Fibroblast of mammary gland (primary cell): ENCODE results near the gene GFAP.

Source experiments
- DNase-seq: peaks from one replicate; pipeline ENCODE4 v3.0.0-alpha.2; 2010; ENCODE audit warnings: low read depth
- H3K4me3 ChIP-seq: 2 replicates; pipeline ENCODE4 v1.5.1; 2011; ENCODE audit warnings: low read depth, mild to moderate bottlenecking, low read length, moderate library complexity; ENCODE audit not compliant: control insufficient read depth
- TF ChIP-seq, protein P1 (sequence below): conservative IDR thresholded peaks from 2 replicates; pipeline ENCODE4 v1.5.1; 2011; ENCODE audit warnings: low read depth, low read length, inconsistent platforms; ENCODE audit not compliant: control insufficient read depth, insufficient read depth

The GFAP gene

DNA sequence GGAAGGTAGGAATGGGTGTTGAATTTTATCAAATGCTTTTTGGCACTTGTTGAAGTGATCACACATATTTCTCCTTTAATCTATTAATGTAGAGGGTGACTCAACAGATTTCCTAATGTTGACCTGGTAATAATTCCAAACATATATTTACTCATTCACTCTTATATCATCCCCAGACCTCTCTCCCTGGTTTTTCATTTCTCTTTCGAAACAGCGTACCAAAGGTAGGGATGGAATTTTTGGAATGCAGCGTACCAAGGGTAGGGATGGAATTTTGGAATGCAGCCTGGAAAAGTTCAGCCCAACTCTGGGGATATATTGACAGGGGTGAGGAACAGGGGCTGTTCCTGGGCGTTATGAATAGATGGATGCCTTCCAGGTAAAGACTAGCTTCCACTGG lies 25.0 kb upstream of the GFAP start:
- TF ChIP-seq, protein P1, sequence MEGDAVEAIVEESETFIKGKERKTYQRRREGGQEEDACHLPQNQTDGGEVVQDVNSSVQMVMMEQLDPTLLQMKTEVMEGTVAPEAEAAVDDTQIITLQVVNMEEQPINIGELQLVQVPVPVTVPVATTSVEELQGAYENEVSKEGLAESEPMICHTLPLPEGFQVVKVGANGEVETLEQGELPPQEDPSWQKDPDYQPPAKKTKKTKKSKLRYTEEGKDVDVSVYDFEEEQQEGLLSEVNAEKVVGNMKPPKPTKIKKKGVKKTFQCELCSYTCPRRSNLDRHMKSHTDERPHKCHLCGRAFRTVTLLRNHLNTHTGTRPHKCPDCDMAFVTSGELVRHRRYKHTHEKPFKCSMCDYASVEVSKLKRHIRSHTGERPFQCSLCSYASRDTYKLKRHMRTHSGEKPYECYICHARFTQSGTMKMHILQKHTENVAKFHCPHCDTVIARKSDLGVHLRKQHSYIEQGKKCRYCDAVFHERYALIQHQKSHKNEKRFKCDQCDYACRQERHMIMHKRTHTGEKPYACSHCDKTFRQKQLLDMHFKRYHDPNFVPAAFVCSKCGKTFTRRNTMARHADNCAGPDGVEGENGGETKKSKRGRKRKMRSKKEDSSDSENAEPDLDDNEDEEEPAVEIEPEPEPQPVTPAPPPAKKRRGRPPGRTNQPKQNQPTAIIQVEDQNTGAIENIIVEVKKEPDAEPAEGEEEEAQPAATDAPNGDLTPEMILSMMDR = no peak
- peak; percentile 26 for DNase-seq
- H3K4me3 ChIP-seq = no peak overlapping the region

DNA sequence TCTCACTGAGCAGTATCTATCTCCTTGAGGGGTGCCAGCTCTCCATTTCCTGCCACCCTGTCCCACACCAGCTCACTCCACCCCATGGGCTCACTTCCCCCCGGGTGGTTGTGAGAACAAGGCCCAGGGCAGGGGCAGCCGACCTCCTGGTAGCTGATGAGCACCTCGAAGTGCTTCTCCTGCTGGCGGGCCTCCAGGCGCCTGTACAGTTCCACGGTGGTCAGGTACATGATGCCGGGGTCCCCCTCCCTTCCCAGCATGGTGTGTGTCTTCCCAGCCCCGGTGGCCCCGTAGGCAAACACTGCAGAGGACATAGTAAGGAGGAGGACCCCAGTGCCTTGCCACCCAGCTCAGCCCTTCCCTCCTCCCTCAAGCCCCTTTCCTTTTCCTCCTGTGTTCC lies 19.8 kb upstream of the GFAP start:
- TF ChIP-seq, protein P1 = no peak
- no peak for DNase-seq

DNA sequence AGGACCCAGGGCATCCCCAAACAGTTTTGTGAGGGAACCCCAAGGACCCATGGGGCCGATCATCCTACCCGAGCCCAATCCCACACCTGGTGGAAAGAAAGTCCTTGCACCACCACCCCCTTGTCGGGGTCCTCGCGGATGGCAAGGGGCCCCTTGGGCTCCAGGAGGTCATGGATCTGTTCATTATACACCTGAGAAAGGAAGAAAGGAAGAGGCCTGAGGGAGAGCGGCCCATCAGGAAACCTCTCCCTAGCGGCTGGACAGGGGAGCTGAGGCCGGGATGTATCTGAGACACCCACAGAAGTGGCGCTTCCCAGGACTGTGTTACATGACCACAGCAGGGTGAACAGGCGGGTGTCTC lies 19.4 kb upstream of the GFAP start:
- TF ChIP-seq, protein P1 = no peak
- DNase-seq = no peak
- no peak overlapping the region for H3K4me3 ChIP-seq

More for the DNA sequence above, 19.8 kb upstream of the GFAP start:
- no peak overlapping the region for H3K4me3 ChIP-seq

DNA sequence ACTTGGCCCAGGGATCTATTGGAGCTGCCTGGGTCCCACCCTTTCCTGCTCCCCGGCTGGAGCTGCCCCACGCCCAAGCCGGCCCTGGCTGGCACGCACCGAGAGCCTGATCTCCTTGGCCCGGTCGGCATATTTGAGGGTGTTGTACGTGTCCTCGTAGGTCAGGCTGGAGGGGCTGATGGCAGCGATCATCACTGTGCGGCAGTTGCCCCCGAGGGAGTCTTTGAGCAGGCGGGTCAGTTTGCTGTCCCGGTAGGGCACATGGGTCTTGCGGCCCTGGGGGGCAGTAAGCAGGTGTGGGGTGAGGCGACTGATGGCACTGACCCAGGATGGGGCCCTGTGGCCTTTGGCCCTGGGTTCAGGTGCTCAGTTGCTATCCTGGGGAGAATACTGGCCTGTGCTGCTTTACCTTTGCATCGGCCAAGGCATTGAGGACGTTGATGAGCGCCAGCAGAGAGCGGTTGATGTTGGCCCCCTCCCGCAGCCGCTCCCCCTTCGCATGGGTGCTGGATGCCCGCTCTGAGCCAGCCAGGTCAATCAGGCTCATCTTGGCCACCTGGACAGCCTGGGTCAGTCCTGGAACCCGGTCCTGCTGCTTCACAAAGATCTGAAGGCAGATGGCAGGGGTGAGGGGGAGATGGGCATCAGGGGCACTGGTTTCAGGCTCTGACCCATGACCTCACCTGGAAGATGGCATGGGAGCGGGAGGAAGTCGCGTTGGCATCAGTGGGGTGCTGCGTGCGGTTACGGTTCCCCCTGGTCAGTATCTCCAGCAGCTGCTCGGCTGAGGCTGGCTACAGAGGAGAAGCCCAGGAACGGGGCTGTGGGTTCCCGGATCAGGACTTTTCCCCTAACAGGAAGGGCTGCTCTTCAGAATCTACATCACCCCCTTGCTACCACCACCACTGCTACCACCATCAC lies 18.8 kb upstream of the GFAP start:
- no peak for DNase-seq
- TF ChIP-seq, protein P1 = no peak
- H3K4me3 ChIP-seq = no peak overlapping the region

DNA sequence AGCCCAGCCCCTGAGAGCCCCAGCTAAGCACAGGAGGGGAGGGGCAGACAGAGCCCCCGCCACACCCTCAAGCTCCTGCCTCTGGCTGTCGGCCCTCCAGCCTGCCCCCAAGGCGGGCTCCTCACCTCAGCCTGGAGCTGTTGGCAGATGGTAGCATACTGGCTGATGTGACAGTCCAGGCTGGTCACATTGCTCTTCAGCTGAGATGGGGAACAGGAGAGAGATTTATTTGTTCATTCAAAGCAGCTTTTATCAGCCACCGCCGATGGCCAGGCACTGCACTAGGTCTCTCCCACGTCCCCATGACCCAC lies 17.4 kb upstream of the GFAP start:
- no peak overlapping the region for H3K4me3 ChIP-seq
- TF ChIP-seq, protein P1 = no peak
- DNase-seq = no peak

DNA sequence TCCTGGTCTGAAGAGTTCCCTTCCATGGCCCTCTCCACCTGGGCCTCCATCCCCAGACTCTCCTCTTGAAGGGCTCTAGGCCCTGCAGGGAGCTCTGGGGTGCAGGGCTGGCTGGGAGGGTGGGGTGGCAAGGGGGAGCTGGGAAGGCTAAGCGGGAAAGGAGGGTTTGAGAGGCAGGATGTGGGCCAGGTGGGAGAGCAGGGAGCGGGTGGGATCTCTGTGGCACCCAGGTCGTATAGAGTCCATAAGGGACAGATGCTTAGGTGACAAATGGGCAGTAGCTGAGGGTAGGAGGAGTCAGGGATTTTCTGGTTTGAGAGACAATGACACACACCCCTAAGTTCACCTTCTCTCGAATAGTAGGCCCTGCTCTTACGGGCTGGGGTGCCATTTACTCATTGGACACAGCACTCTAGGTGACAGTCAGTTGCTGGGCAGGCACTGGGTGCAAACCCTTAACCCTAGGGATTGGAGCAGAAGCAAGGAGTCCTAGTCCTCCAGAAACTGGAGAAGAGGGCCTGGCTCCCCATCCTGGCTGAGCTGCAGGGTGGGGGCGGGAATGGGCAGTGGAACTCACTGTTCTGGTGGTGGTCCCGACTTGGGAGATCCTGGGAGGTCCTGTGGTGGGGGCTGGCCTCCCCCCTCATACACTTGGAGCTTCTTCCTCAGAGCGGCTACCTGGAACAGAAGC lies 16.9 kb upstream of the GFAP start:
- DNase-seq = no peak
- H3K4me3 ChIP-seq = no peak overlapping the region
- TF ChIP-seq, protein P1 = no peak

DNA sequence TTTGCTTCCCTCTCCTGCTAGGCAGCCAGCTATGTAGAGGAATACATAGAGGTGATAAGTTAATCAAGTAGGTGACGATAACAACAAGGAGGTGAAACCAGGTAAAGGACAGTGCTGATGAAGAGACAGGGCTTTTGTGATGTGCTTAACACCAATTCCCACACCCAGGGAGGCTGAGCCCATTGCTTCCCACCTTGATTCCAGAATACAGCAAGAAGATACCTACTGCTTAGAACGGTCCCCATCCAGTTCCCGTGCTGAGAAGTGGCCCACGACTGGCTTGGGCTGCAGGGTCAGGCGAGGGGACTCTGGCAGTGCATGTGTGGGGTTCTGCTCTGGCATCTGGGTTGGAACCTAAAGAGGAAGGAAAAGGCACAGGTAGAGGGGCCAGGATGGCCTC lies 16.1 kb upstream of the GFAP start:
- TF ChIP-seq, protein P1 = no peak
- no peak for DNase-seq
- no peak overlapping the region for H3K4me3 ChIP-seq
